Omental fat pad (tissue), 4 donors: ENCODE measurements around the gene NUBPL. TPM values are rescaled to one million over a fixed set of nuclear protein-coding genes. Genes with fewer than 3 reads are reported as not detected.
"Not testable (repeated sequence)": the region's sequence is repeated elsewhere in the genome, so short reads cannot be mapped to it uniquely, and the experiment has no call there.

ENCODE experiments used
- ATAC-seq: fragments of 150-250 bp; one replicate; pipeline ENCODE4 v1.9.1; 2016; ENCODE audit warnings: mild to moderate bottlenecking, moderate library complexity; ENCODE audit not compliant: low FRiP score
- DNase-seq: peaks from one replicate; pipeline ENCODE4 v3.0.0-alpha.2; 2019; ENCODE audit warnings: low spot score
- total RNA-seq, 4 donors: library from RNA; depleted of rRNA; stranded (reverse); fragments of >200 nt; gene quantifications; one replicate each; pipeline ENCODE4 v1.1.0, GENCODE V29; 2016
- TF ChIP-seq, protein P1 (sequence below), 3 donors: fragments of 450-650 bp; IDR thresholded peaks; one replicate each; pipeline ENCODE4 v1.5.1; 2016 to 2017; ENCODE audit warnings: antibody characterized with exemption in 3 of 3, mild to moderate bottlenecking in 3 of 3, moderate library complexity in 2 of 3

The NUBPL gene
- total RNA-seq, 4 donors from 2014 or later: 9.0 to 12.9 (median 10.9) TPM

DNA sequence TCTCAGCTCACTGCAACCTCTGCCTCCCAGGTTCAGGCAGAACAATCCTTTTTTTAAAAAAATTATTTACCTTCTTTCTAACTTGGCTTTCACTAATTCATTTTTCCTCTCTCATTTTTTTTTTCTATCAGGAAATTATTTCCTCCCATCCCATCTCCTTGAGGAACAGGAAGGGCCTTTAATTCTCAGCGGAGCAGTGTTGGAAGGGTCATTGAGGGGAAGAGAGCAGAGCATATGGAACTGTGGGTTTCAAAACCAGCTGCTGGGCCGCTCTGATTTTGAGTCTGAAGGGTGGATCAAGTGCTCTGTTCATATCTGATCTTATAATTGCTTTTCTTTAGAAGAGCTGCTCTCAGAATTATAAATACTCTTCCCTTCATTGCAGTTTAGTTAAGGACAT is 29.0 kb downstream of the NUBPL start:
- DNase-seq (no peak), ATAC-seq (no peak)
- TF ChIP-seq, protein P1, sequence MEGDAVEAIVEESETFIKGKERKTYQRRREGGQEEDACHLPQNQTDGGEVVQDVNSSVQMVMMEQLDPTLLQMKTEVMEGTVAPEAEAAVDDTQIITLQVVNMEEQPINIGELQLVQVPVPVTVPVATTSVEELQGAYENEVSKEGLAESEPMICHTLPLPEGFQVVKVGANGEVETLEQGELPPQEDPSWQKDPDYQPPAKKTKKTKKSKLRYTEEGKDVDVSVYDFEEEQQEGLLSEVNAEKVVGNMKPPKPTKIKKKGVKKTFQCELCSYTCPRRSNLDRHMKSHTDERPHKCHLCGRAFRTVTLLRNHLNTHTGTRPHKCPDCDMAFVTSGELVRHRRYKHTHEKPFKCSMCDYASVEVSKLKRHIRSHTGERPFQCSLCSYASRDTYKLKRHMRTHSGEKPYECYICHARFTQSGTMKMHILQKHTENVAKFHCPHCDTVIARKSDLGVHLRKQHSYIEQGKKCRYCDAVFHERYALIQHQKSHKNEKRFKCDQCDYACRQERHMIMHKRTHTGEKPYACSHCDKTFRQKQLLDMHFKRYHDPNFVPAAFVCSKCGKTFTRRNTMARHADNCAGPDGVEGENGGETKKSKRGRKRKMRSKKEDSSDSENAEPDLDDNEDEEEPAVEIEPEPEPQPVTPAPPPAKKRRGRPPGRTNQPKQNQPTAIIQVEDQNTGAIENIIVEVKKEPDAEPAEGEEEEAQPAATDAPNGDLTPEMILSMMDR (IDR thresholded peaks at IDR 0.05): no peak

DNA sequence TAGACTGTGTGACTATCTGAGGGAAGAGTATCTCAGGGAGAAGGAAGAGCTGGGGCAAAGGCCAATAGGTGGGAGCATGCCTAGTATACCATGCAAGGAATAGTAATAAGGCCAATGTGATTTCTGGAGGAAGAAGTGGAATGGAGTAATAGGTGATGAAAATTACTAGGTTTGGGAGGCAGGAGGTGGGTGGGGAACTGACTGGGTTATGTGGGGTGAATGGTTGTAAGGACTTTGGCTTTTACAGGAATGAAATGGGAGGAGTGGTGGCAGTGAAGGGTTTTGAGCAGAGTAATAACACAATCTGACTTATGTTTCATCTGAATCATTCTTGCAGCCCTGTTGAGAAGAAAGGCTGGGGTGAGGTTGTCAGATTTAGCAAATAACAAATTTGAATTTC is 30.9 kb downstream of the NUBPL start:
- ATAC-seq: no peak
- TF ChIP-seq, protein P1 (IDR thresholded peaks at IDR 0.05): no peak
- no peak for DNase-seq

DNA sequence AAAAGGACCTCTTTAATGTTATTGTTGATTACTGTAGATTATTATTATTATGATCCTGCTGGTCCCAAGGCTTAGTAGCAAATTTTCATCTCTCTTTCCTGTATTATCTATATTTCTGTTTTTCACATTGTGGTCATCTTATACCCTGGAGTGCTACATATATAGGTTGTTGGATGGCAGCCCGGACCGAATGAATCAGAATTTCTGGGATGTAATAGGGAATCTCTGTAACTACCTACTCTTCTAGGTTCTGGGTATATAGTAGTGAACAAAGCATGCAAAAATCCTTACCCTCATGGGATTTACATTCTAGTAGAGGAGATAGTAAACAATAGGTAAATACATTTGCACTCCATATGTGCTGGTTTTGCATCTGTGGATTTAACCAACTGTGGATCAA is 31.4 kb downstream of the NUBPL start:
- ATAC-seq (no peak), DNase-seq (no peak)
- TF ChIP-seq, protein P1 (IDR thresholded peaks at IDR 0.05): no peak

DNA sequence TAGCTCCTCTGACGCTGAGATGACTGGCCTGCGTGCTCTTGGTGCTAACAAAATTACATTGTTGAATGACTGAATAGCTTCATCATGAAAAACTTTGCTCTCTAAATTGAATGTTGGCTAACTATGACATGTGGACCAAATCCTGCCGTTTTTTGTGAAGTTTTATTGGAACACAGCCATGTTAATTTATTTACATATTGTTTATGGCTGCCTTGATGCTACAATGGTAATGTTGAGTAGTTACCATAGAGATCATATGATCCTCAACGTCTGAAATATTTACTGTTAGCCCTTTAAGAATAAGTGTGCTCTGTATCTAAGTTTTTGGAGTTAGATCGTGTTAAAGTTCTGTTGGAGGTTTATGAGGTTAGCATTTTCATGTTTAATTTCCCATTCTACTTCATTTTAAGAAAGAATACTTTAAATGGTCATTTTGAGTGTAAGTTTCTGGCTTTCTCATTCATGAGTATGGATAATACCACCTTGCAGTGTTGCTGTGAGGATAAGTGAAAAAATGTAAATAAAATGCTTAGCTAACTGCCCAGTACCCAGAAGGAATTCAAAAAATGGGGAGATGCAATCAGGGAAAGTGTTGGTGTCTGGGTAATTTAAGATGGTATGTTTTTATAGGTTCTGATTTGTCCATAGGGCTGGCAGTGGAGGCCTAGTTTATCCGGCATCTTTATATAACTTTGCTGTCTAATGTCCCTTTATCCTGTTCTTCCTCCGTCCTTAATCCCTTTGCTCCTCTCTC is 35.3 kb downstream of the NUBPL start:
- ATAC-seq (no peak), DNase-seq (no peak)
- TF ChIP-seq, protein P1 (IDR thresholded peaks at IDR 0.05): no peak

DNA sequence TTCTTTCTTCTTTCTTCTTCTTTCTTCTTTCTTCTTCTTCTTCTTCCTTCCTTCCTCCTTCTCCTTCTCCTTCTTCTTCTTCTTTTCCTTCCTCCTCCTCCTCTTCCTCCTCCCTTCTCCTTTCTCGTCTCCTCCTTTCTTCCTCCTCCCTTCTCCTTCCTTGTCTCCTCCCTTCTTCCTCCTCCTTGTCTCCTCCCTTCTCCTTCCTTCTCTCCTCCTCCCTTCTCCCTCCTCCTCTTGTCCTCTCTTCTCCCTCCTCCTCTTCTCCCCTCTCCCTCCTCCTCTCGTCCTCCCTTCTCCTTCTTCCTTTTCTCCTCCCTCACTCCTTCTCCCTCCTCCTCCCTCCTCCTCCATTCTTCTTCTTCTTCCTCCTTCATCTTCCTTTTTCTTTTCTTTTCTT is 44.5 kb downstream of the NUBPL start:
- no peak for DNase-seq
- TF ChIP-seq, protein P1 (IDR thresholded peaks at IDR 0.05): no peak
- ATAC-seq: no peak

DNA sequence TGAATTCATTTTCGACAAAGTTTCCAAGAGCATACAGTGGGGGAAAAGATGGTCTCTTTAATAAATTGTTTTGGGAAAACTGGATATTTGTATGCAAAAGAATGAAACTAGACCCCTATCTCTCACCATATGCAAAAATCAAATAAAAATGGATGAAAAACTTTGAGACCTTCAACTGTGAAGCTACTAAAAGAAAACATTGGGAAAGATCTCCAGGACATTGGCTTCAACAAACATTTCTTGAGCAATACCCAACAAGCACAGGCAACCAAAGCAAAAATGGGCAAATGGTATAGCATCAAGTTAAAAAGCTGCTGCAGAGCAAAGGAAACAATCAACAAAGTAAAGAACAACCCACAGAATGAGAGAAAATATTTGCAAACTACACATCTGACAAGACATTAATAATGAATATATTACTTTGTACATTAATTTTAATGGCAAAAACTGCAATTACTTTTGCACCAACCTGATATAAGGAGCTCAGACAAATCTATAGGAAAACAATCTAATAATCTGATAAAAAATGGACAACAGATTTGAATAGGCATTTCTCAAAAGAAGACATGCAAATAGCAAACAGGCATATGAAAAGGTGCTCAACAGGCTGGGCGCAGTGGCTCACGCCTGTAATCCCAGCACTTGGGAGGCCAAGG is 50.7 kb downstream of the NUBPL start:
- no peak for DNase-seq
- ATAC-seq: no peak
- TF ChIP-seq, protein P1 (IDR thresholded peaks at IDR 0.05): no peak

DNA sequence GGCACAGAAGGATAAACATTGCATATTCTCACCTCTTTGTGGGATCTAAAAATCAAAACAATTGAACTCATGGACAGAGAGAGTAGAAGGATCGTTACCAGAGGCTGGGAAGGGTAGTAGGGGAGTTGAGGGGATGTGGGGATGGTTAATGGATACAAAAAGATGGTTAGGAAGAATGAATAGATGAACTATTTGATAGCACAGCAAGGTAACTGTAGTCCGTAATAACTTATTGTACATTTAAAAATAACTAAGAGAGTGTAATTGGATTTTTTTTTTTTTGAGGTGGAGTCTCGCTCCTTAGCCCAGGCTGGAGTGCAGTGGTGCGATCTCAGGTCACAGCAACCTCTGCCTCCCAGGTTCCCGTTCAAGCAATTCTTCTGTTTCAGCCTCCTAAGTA is 52.0 kb downstream of the NUBPL start:
- no peak for DNase-seq
- TF ChIP-seq, protein P1 (IDR thresholded peaks at IDR 0.05): no peak
- ATAC-seq: no peak

DNA sequence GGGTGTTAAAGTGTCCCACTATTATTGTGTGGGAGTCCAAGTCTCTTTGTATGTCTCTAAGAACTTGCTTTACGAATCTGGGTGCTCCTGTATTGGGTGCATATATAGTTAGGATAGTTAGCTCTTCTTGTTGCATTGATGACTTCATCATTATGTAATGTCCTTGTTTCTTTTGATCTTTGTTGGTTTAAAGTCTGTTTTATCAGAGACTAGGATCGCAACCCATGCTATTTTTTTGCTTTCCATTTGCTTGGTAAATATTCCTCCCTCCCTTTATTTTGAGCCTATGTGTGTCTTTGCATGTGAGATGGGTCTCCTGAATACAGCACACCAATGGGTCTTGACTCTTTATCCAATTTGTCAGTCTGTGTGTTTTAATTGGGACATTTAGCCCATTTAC is 57.7 kb downstream of the NUBPL start:
- not testable (repeated sequence) for ATAC-seq, DNase-seq
